Measurements from ENCODE around the gene JARID2. TPM values are rescaled to one million over a fixed set of nuclear protein-coding genes. Genes with fewer than 3 reads are reported as not detected.
"Not testable (repeated sequence)": the region's sequence is repeated elsewhere in the genome, so short reads cannot be mapped to it uniquely, and the experiment has no call there.

Gene JARID2
- total RNA-seq, 1 donor from 2014 or later: 8.4 TPM

- no peak for ATAC-seq
- DNase-seq (ENCODE audit: missing footprints): no peak
- intact Hi-C loops (cut with DNase I): loop anchor here (10.0 kb wide), 1 partner anchor 77 kb away; no protein-coding TSS in a partner anchor
These were observed 162.1 kb downstream of the JARID2 start for GRCh38 chr6:15408008-15408407.

- DNase-seq (ENCODE audit: missing footprints): no peak
- ATAC-seq: no peak
- intact Hi-C loops (cut with DNase I): loop anchor here (10.0 kb wide), 1 partner anchor 76 kb away; no protein-coding TSS in a partner anchor
These were observed 162.9 kb downstream of the JARID2 start for GRCh38 chr6:15408758-15409157.

- ATAC-seq: no peak
- intact Hi-C loops (cut with DNase I): loop anchor here (10.0 kb wide), 1 partner anchor 75 kb away; no protein-coding TSS in a partner anchor
- DNase-seq (ENCODE audit: missing footprints): no peak
These were observed 163.6 kb downstream of the JARID2 start for GRCh38 chr6:15409301-15410125.

- no peak for ATAC-seq
- DNase-seq (ENCODE audit: missing footprints): no peak
- intact Hi-C loops (cut with DNase I): no loop called here
These were observed 164.2 kb downstream of the JARID2 start for GRCh38 chr6:15410126-15410391.

GRCh38 chr6:15410752-15411151 is 164.9 kb downstream of the JARID2 start:
- intact Hi-C loops (cut with DNase I): no loop called here
- ATAC-seq (no peak), DNase-seq (ENCODE audit: missing footprints) (no peak)

- intact Hi-C loops (cut with DNase I): no loop called here
- no peak for DNase-seq (ENCODE audit: missing footprints)
- no peak for ATAC-seq
These were observed 165.9 kb downstream of the JARID2 start for GRCh38 chr6:15411766-15412165.

- ATAC-seq (no peak), DNase-seq (ENCODE audit: missing footprints) (no peak)
- intact Hi-C loops (cut with DNase I): no loop called here
These were observed 166.9 kb downstream of the JARID2 start for GRCh38 chr6:15412767-15413166.

GRCh38 chr6:15413466-15414234 is 167.8 kb downstream of the JARID2 start:
- no peak for DNase-seq (ENCODE audit: missing footprints)
- ATAC-seq: no peak
- intact Hi-C loops (cut with DNase I): no loop called here

- no peak for DNase-seq (ENCODE audit: missing footprints)
- no peak for ATAC-seq
- intact Hi-C loops (cut with DNase I): no loop called here
These were observed 168.4 kb downstream of the JARID2 start for GRCh38 chr6:15414235-15414612.

- DNase-seq (ENCODE audit: missing footprints); ATAC-seq; intact Hi-C loops (cut with DNase I): not testable (repeated sequence)
These were observed 169.8 kb downstream of the JARID2 start for GRCh38 chr6:15415622-15416021.

GRCh38 chr6:15416932-15417509 is 171.2 kb downstream of the JARID2 start:
- ATAC-seq: peak; percentile 29

GRCh38 chr6:15417811-15418210 is 171.9 kb downstream of the JARID2 start:
- intact Hi-C loops (cut with DNase I): no loop called here
- DNase-seq (ENCODE audit: missing footprints) (no peak), ATAC-seq (no peak)

More at GRCh38 chr6:15416932-15417509, 171.2 kb downstream of the JARID2 start:
- intact Hi-C loops (cut with DNase I): no loop called here
- no peak for DNase-seq (ENCODE audit: missing footprints)

- ATAC-seq (no peak), DNase-seq (ENCODE audit: missing footprints) (no peak)
- intact Hi-C loops (cut with DNase I): no loop called here
These were observed 173.6 kb downstream of the JARID2 start for GRCh38 chr6:15419493-15419892.

- ATAC-seq: peak; percentile 66
- intact Hi-C loops (cut with DNase I): no loop called here
- DNase-seq (ENCODE audit: missing footprints): no peak
These were observed 175.1 kb downstream of the JARID2 start for GRCh38 chr6:15420959-15421438.

- DNase-seq (ENCODE audit: missing footprints) (no peak), ATAC-seq (no peak)
- intact Hi-C loops (cut with DNase I): no loop called here
These were observed 176.3 kb downstream of the JARID2 start for GRCh38 chr6:15421945-15422733.

GRCh38 chr6:15423286-15423993 is 177.6 kb downstream of the JARID2 start:
- intact Hi-C loops (cut with DNase I): no loop called here

GRCh38 chr6:15425947-15426346 is 180.1 kb downstream of the JARID2 start:
- ATAC-seq (no peak), DNase-seq (ENCODE audit: missing footprints) (no peak)
- intact Hi-C loops (cut with DNase I): no loop called here

More at GRCh38 chr6:15423286-15423993, 177.6 kb downstream of the JARID2 start:
- DNase-seq (ENCODE audit: missing footprints) (no peak), ATAC-seq (no peak)

- no peak for DNase-seq (ENCODE audit: missing footprints)
- intact Hi-C loops (cut with DNase I): no loop called here
- no peak for ATAC-seq
These were observed 180.5 kb downstream of the JARID2 start for GRCh38 chr6:15426395-15426794.
